Spleen (tissue), 11 donors: ENCODE measurements around the gene NPW. TPM values are rescaled to one million over a fixed set of nuclear protein-coding genes. Genes with fewer than 3 reads are reported as not detected.

ENCODE experiments used
- DNase-seq: peaks from one replicate; pipeline ENCODE4 v3.0.0-alpha.2; 2020
- H3K27ac ChIP-seq, 8 donors: fragments of 200-600 bp; sonication (generic) in 7 of 8; 1 replicate in 4 of 8; 2 replicates in 4 of 8; pipeline versions ENCODE4 v1.5.0 to v1.8.0; 2016 to 2021; ENCODE audit warnings: inconsistent platforms in 4 of 8, mild to moderate bottlenecking in 4 of 8, moderate library complexity in 1 of 8
- H3K27me3 ChIP-seq, 7 donors: fragments of 200-600 bp; sonication (generic) in 6 of 7; replicated peaks in 1 of 7; 1 replicate in 4 of 7; 2 replicates in 3 of 7; pipeline versions ENCODE4 v1.5.0 to v1.8.0; 2016 to 2021; ENCODE audit warnings: inconsistent platforms in 3 of 7, mild to moderate bottlenecking in 1 of 7
- H3K36me3 ChIP-seq, 6 donors: fragments of 200-600 bp; sonication (generic) in 5 of 6; 1 replicate in 4 of 6; 2 replicates in 2 of 6; pipeline versions ENCODE4 v1.5.0 to v1.8.0; 2016 to 2021; ENCODE audit warnings: inconsistent platforms in 2 of 6
- H3K4me1 ChIP-seq, 6 donors: fragments of 200-600 bp; sonication (generic) in 5 of 6; 1 replicate in 3 of 6; 2 replicates in 3 of 6; pipeline versions ENCODE4 v1.5.0 to v1.8.0; 2016 to 2021; ENCODE audit warnings: inconsistent platforms in 3 of 6
- H3K4me3 ChIP-seq, 8 donors: fragments of 200-600 bp; sonication (generic) in 7 of 8; 1 replicate in 4 of 8; 2 replicates in 4 of 8; pipeline versions ENCODE4 v1.5.0 to v1.8.0; 2016 to 2021; ENCODE audit warnings: inconsistent platforms in 4 of 8, mild to moderate bottlenecking in 4 of 8, moderate library complexity in 2 of 8
- H3K9me3 ChIP-seq, 8 donors: fragments of 200-600 bp; sonication (generic) in 7 of 8; 1 replicate in 4 of 8; 2 replicates in 4 of 8; pipeline versions ENCODE4 v1.5.0 to v1.8.0; 2016 to 2021; ENCODE audit warnings: inconsistent platforms in 4 of 8
- POLR2A ChIP-seq, 3 donors: fragments of 450-650 bp; IDR thresholded peaks; one replicate each; pipeline ENCODE4 v1.5.1; 2017; ENCODE audit warnings: antibody characterized with exemption in 3 of 3, mild to moderate bottlenecking in 1 of 3
- POLR2AphosphoS5 ChIP-seq, 3 donors: sonication (generic); formaldehyde crosslinking; IDR thresholded peaks; one replicate each; pipeline ENCODE4 v1.5.1; 2017; ENCODE audit warnings: antibody characterized with exemption in 3 of 3
- WGBS, 5 donors: extraction: QIAGEN DNeasy Blood & Tissue Kit in 3 of 5; methylation state at CpG; one replicate each; pipeline versions ENCODE4 v1.1.5 to v1.1.7; 2013 to 2018; 5-methylcytosine and 5-hydroxymethylcytosine counted together
- intact Hi-C: fragments of 100-400 bp; cut with DNase I; formaldehyde crosslinking; loops from one replicate; pipeline ENCODE4 v1.15.0; 2023; ENCODE audit warnings: low total_unique reads
- polyA plus RNA-seq, 3 donors: library from polyadenylated mRNA; stranded (reverse); fragments of 200-250 nt; gene quantifications; one replicate each; pipeline ENCODE4 v1.2.1, GENCODE V29; 2013
- total RNA-seq, 7 donors: library from RNA; depleted of rRNA in 3 of 7; stranded (reverse); fragments of >200 nt in 3 of 7; fragmentation: NEBNext Ultra II Directional in 4 of 7; extraction: Animal tissue kit (Norgen Biotek cat#: 25700) in 4 of 7; gene quantifications; one replicate each; pipeline versions ENCODE4 v1.1.0 to v1.2.1, GENCODE V29; 2016 to 2021
- TF ChIP-seq, protein P1 (sequence below), 11 experiments: fragments of 200-600 bp in 7 of 11; fragments of 450-650 bp in 4 of 11; sonication (generic) in 4 of 11; IDR thresholded peaks in 8 of 11; conservative IDR thresholded peaks in 3 of 11; 1 replicate in 7 of 11; 2 replicates in 4 of 11; pipeline versions ENCODE4 v1.4.0 to v1.8.0; 2016 to 2021; ENCODE audit warnings: antibody characterized with exemption in 11 of 11, inconsistent platforms in 4 of 11, mild to moderate bottlenecking in 1 of 11
- donor health status: healthy with polysubstance abuse.
- donor health status: DM: no; HTN: no; CAD: no; lungs with moderate emphysema.
- donor health status: DM: no; HTN: no; CAD: no.
- donor health status: Bipolar disorder and iron deficiency.
- donor health status: healthy.
- donor health status: DM: no; HTN: no; CAD: no.
- donor health status: DM: yes; HTN: yes; CAD: no.

Gene NPW
- total and polyA plus RNA-seq, 10 donors: 0.30 to 2.5 (median 0.94) TPM; not detected in 3

DNA sequence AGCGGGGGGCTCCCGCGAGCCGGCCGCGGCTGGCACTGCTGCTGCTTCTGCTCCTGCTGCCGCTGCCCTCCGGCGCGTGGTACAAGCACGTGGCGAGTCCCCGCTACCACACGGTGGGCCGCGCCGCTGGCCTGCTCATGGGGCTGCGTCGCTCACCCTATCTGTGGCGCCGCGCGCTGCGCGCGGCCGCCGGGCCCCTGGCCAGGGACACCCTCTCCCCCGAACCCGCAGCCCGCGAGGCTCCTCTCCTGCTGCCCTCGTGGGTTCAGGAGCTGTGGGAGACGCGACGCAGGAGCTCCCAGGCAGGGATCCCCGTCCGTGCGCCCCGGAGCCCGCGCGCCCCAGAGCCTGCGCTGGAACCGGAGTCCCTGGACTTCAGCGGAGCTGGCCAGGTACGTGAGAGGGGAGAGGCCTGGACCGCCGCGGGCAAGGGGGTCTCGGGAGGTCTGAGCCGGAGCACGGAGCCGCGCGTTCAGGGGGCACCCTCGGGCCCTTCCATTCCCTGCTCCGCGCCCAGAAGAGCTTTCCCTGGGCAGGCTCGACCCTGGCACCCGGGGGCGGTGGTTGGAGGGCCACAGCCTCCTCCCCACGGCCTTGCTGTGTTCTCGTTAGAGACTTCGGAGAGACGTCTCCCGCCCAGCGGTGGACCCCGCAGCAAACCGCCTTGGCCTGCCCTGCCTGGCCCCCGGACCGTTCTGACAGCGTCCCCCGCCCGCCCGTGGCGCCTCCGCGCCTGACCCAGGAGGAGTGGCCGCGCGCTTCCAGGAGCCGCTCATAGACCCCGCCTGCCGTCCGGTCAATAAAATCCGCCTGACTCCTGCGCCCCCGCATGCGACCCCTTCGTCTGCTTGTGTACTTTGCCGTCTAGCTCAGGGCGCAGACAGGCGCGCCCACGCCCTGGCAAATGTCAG lies 591 bp downstream of the NPW start:
- peak overlapping the region in 6 of 8 donors; percentile 8 to 50 (median 13) for H3K4me3 ChIP-seq
- H3K27ac ChIP-seq: no peak overlapping the region
- TF ChIP-seq, protein P1, sequence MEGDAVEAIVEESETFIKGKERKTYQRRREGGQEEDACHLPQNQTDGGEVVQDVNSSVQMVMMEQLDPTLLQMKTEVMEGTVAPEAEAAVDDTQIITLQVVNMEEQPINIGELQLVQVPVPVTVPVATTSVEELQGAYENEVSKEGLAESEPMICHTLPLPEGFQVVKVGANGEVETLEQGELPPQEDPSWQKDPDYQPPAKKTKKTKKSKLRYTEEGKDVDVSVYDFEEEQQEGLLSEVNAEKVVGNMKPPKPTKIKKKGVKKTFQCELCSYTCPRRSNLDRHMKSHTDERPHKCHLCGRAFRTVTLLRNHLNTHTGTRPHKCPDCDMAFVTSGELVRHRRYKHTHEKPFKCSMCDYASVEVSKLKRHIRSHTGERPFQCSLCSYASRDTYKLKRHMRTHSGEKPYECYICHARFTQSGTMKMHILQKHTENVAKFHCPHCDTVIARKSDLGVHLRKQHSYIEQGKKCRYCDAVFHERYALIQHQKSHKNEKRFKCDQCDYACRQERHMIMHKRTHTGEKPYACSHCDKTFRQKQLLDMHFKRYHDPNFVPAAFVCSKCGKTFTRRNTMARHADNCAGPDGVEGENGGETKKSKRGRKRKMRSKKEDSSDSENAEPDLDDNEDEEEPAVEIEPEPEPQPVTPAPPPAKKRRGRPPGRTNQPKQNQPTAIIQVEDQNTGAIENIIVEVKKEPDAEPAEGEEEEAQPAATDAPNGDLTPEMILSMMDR (IDR thresholded peaks at IDR 0.05 in 8 of 11, conservative IDR thresholded peaks at IDR 0.05 in 3 of 11): no peak
- no peak for TF ChIP-seq POLR2A (IDR thresholded peaks at IDR 0.05)
- no peak for TF ChIP-seq POLR2AphosphoS5 (IDR thresholded peaks at IDR 0.05)
- no peaks in the 10 kb centered on the region for H3K36me3 ChIP-seq
- peaks cover 27 to 50% (median 40%) of the 10 kb centered on the region in 6 donors for H3K4me1 ChIP-seq
- no peaks in the 10 kb centered on the region for H3K9me3 ChIP-seq
- H3K27me3 ChIP-seq: peaks cover 0 to 70% (median 32%) of the 10 kb centered on the region in 7 donors
- intact Hi-C loops: no loop called here
- WGBS, 5 donors: 0 to 3% (median 2%) methylated on average over 8 to 96 of the region's 96 CpGs
- DNase-seq: peak; percentile 74

DNA sequence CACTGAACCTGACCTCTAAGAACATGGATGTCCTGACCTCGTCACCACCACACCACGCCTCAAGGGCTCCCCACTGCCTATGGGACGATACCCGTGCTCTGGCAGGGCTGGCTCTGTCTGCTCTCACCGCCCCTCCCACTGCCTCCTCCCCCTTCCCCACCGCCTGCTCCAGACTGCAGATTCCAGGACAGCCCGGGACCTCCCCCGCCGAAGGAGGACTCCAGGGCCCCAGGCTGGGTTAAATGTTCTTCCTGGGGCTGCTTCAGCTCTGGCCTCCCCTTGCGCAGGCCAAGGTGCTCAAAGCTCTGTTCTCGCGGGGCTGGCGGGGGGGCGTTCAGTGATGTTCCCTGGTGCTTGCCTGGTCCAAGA lies 3.1 kb downstream of the NPW start:
- Histone ChIP-seq H3K36me3 (no peaks in the 10 kb centered on the region), H3K4me1 (peaks cover 27 to 73% (median 58%) of the 10 kb centered on the region in 6 donors), H3K9me3 (no peaks in the 10 kb centered on the region), H3K27me3 (peaks cover 0 to 84% (median 39%) of the 10 kb centered on the region in 7 donors), H3K4me3 (peak overlapping the region in 5 of 8 donors; percentile 21 to 64 (median 28)), H3K27ac (peak overlapping the region in 6 of 8 donors; percentile 68 to 88 (median 86))
- WGBS, 5 donors: 1 to 3% (median 3%) methylated on average over 9 to 14 of the region's 14 CpGs
- intact Hi-C loops: no loop called here
- TF ChIP-seq, protein P1 (IDR thresholded peaks at IDR 0.05 in 8 of 11, conservative IDR thresholded peaks at IDR 0.05 in 3 of 11): no peak
- TF ChIP-seq POLR2AphosphoS5 (IDR thresholded peaks at IDR 0.05) (no peak), POLR2A (IDR thresholded peaks at IDR 0.05) (no peak)
- DNase-seq: no peak

DNA sequence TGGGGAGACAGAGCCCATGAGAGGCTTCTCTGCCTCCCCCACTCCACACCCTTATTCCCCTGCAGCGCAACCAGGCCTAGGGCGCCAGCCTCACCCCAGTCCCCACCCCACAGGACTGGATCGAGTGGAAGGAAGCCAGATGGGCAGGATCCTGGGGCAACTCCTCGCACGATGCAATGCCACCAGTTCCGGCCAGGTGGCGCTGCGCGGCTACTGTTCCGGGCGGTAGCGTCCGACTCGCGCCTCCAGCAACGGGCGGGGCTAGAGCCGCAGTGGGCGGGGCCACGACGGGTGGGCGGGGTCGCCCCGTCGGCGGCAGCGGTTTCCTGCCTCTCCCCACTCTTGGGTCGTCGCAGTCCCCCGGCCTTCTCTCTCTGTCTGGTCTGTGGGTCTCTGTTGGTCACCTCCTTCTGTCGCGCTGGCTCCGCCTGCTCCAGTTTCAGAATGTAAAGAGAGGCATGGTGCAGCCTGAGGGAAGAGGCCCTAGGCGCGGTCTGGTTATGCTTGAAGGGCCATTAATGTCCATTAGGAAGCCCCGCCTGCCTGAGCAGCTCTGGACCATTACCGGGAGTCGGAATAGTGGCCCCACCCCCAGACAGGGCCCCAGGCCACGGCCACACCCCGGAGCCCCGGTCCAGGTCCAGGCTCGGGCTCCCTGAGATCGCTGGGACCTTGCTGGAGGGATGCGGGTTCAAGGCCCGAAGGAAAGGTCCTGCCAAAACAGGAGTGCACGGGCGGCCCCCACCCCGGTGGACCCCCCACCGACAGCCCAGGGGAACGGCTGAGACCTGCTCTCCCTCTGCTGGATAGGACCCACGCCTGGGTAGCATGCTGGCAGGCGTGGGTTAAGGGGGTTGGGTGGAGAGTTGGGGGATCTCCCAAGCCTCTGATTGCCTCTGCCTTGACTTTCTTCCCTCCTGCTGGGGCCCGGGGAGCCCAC lies 3.8 kb downstream of the NPW start:
- no peaks in the 10 kb centered on the region for H3K36me3 ChIP-seq
- H3K27me3 ChIP-seq: peaks cover 0 to 80% (median 39%) of the 10 kb centered on the region in 7 donors
- peak overlapping the region in 7 of 8 donors; percentile 21 to 64 (median 25) for H3K4me3 ChIP-seq
- TF ChIP-seq, protein P1 (IDR thresholded peaks at IDR 0.05 in 8 of 11, conservative IDR thresholded peaks at IDR 0.05 in 3 of 11): peak; percentile 98 to 100 (median 99)
- TF ChIP-seq POLR2AphosphoS5 (IDR thresholded peaks at IDR 0.05) (peak; percentile 79 to 90 (median 88)), POLR2A (IDR thresholded peaks at IDR 0.05) (peak in 1 of 3 donors; percentile 44)
- peaks cover 27 to 79% (median 64%) of the 10 kb centered on the region in 6 donors for H3K4me1 ChIP-seq
- intact Hi-C loops: no loop called here
- 4 to 17% (median 11%) methylated on average over 15 to 53 of the region's 53 CpGs for WGBS, 5 donors
- peak; percentile 99 for DNase-seq
- H3K27ac ChIP-seq: peak overlapping the region; percentile 62 to 88 (median 84)
- H3K9me3 ChIP-seq: no peaks in the 10 kb centered on the region
